CD14-positive monocyte (primary cell): ENCODE data around the gene STK32C. TPM values are rescaled to one million over a fixed set of nuclear protein-coding genes. Genes with fewer than 3 reads are reported as not detected.
"Not testable (repeated sequence)": the region's sequence is repeated elsewhere in the genome, so short reads cannot be mapped to it uniquely, and the experiment has no call there.

Experiments
- DNase-seq, 3 donors: peaks; one replicate each; pipeline ENCODE4 v3.0.0-alpha.2; 2011 to 2022
- H2AFZ ChIP-seq: 2 replicates; pipeline ENCODE4 v1.6.0; 2012; ENCODE audit warnings: mild to moderate bottlenecking, low read depth, low read length, inconsistent platforms; ENCODE audit not compliant: insufficient read depth, poor library complexity, severe bottlenecking
- H3K27ac ChIP-seq, 2 donors: 1 replicate in 1 of 2; 2 replicates in 1 of 2; pipeline ENCODE4 v1.5.1; 2012 to 2013; ENCODE audit warnings: low read length in 2 of 2, control low read depth in 1 of 2, inconsistent platforms in 1 of 2, low read depth in 1 of 2, mild to moderate bottlenecking in 1 of 2
- H3K27me3 ChIP-seq, 2 donors: one replicate each; pipeline versions ENCODE4 v1.6.0 to v1.6.1; 2011 to 2013; ENCODE audit warnings: low read length in 2 of 2; ENCODE audit not compliant: control insufficient read depth in 2 of 2, insufficient read depth in 2 of 2
- H3K36me3 ChIP-seq, 2 donors: replicated peaks in 1 of 2; 1 replicate in 1 of 2; 2 replicates in 1 of 2; pipeline versions ENCODE4 v1.5.1 to v1.6.1; 2012 to 2013; ENCODE audit warnings: low read length in 2 of 2, control low read depth in 1 of 2, inconsistent platforms in 1 of 2, mild to moderate bottlenecking in 1 of 2; ENCODE audit not compliant: insufficient read depth in 2 of 2, control insufficient read depth in 1 of 2
- H3K4me1 ChIP-seq, 2 donors: 1 replicate in 1 of 2; 2 replicates in 1 of 2; pipeline versions ENCODE4 v1.5.1 to v1.6.1; 2012 to 2013; ENCODE audit warnings: low read length in 2 of 2, control low read depth in 1 of 2, inconsistent platforms in 1 of 2, mild to moderate bottlenecking in 1 of 2, moderate library complexity in 1 of 2; ENCODE audit not compliant: insufficient read depth in 2 of 2, control insufficient read depth in 1 of 2
- H3K4me2 ChIP-seq: replicated peaks from 2 replicates; pipeline ENCODE3; 2012; ENCODE audit warnings: low read length, moderate library complexity, mild to moderate bottlenecking; ENCODE audit not compliant: poor library complexity, severe bottlenecking; ENCODE audit errors: extremely low read depth
- H3K4me3 ChIP-seq, 3 experiments: fragments of 200-600 bp in 1 of 3; sonication (generic) in 1 of 3; replicated peaks in 1 of 3; 1 replicate in 2 of 3; 2 replicates in 1 of 3; pipeline ENCODE4 v1.5.1; 2011 to 2013; ENCODE audit warnings: low read length in 3 of 3, mild to moderate bottlenecking in 3 of 3, control low read depth in 2 of 3, low read depth in 2 of 3, inconsistent platforms in 1 of 3, moderate library complexity in 1 of 3
- H3K79me2 ChIP-seq: 2 replicates; pipeline ENCODE4 v1.6.0; 2012; ENCODE audit warnings: mild to moderate bottlenecking, control low read depth, inconsistent platforms, low read length, moderate library complexity; ENCODE audit not compliant: insufficient read depth
- H3K9ac ChIP-seq: 2 replicates; pipeline ENCODE4 v1.6.0; 2017; ENCODE audit warnings: low read length, mild to moderate bottlenecking; ENCODE audit not compliant: insufficient read depth, poor library complexity, severe bottlenecking
- H3K9me3 ChIP-seq, 2 donors: replicated peaks in 1 of 2; 1 replicate in 1 of 2; 2 replicates in 1 of 2; pipeline versions ENCODE4 v1.5.1 to v1.6.1; 2012 to 2013; ENCODE audit warnings: low read length in 2 of 2, control low read depth in 1 of 2; ENCODE audit not compliant: control insufficient read depth in 1 of 2, insufficient read depth in 1 of 2
- H4K20me1 ChIP-seq: 2 replicates; pipeline ENCODE4 v1.6.0; 2012; ENCODE audit warnings: mild to moderate bottlenecking, low read length, control low read depth, moderate library complexity; ENCODE audit not compliant: insufficient read depth
- H3K27ac Mint-ChIP-seq, 7 donors: one replicate each; pipeline ENCODE4 v1.8.0; 2020; ENCODE audit warnings: mild to moderate bottlenecking in 7 of 7, mixed read lengths in 7 of 7, moderate library complexity in 6 of 7, inconsistent platforms in 2 of 7
- H3K27me3 Mint-ChIP-seq, 3 donors: one replicate each; pipeline ENCODE4 v1.8.0; 2021 to 2022; ENCODE audit warnings: low read depth in 3 of 3, mild to moderate bottlenecking in 3 of 3, mixed read lengths in 3 of 3, moderate library complexity in 3 of 3, inconsistent platforms in 1 of 3
- H3K36me3 Mint-ChIP-seq, 2 donors: one replicate each; pipeline ENCODE4 v1.8.0; 2020; ENCODE audit warnings: mixed read lengths in 2 of 2, inconsistent platforms in 1 of 2, mild to moderate bottlenecking in 1 of 2
- H3K4me1 Mint-ChIP-seq: one replicate; pipeline ENCODE4 v1.8.0; 2020; ENCODE audit warnings: mild to moderate bottlenecking, mixed read lengths
- H3K4me3 Mint-ChIP-seq, 2 donors: one replicate each; pipeline ENCODE4 v1.8.0; 2020; ENCODE audit warnings: mild to moderate bottlenecking in 2 of 2, mixed read lengths in 2 of 2, moderate library complexity in 1 of 2
- H3K9me3 Mint-ChIP-seq, 7 donors: one replicate each; pipeline ENCODE4 v1.8.0; 2020 to 2022; ENCODE audit warnings: mixed read lengths in 7 of 7, mild to moderate bottlenecking in 6 of 7, moderate library complexity in 6 of 7, inconsistent platforms in 2 of 7
- WGBS: methylation state at CpG from one replicate; pipeline ENCODE4 v1.1.5; 2013; ENCODE audit warnings: missing lambda C conversion rate; ENCODE audit not compliant: insufficient coverage; 5-methylcytosine and 5-hydroxymethylcytosine counted together
- intact Hi-C, 2 donors: fragments of 100-400 bp; cut with micrococcal nuclease; formaldehyde crosslinking; loops; one replicate each; pipeline versions ENCODE4 v1.15.0 to v1.15.1; 2023
- polyA plus RNA-seq, 3 donors: library from polyadenylated mRNA; depleted of rRNA in 1 of 3; unstranded in 2 of 3; stranded (reverse) in 1 of 3; fragments of 300-500 nt in 2 of 3; fragments of >200 nt in 1 of 3; fragmentation: Illumina TruSeq in 2 of 3; gene quantifications; 1 replicate in 2 of 3; 2 replicates in 1 of 3; pipeline ENCODE4 v1.2.3, GENCODE V29; 2012 to 2021
- TF ChIP-seq, protein P1 (sequence below): fragments of 200-600 bp; IDR thresholded peaks from one replicate; pipeline ENCODE4 v1.8.0; 2022; ENCODE audit warnings: antibody characterized with exemption, mild to moderate bottlenecking

Gene STK32C
- polyA plus RNA-seq, 3 donors, result 13.6 to 22.8 (median 18.4) TPM

- H3K4me2 ChIP-seq, H3K27me3 ChIP-seq, H3K27ac ChIP-seq, H4K20me1 ChIP-seq, H3K27me3 Mint-ChIP-seq, H3K36me3 ChIP-seq, H3K36me3 Mint-ChIP-seq, H3K9me3 Mint-ChIP-seq, H3K4me1 ChIP-seq, DNase-seq, H3K79me2 ChIP-seq, H3K4me1 Mint-ChIP-seq, H3K4me3 ChIP-seq, H3K9me3 ChIP-seq, H2AFZ ChIP-seq, H3K27ac Mint-ChIP-seq, intact Hi-C loops, H3K9ac ChIP-seq, H3K4me3 Mint-ChIP-seq: not testable (repeated sequence)
Measured at GRCh38 chr10:132160231-132160630, 147.5 kb downstream of the STK32C start.

DNA sequence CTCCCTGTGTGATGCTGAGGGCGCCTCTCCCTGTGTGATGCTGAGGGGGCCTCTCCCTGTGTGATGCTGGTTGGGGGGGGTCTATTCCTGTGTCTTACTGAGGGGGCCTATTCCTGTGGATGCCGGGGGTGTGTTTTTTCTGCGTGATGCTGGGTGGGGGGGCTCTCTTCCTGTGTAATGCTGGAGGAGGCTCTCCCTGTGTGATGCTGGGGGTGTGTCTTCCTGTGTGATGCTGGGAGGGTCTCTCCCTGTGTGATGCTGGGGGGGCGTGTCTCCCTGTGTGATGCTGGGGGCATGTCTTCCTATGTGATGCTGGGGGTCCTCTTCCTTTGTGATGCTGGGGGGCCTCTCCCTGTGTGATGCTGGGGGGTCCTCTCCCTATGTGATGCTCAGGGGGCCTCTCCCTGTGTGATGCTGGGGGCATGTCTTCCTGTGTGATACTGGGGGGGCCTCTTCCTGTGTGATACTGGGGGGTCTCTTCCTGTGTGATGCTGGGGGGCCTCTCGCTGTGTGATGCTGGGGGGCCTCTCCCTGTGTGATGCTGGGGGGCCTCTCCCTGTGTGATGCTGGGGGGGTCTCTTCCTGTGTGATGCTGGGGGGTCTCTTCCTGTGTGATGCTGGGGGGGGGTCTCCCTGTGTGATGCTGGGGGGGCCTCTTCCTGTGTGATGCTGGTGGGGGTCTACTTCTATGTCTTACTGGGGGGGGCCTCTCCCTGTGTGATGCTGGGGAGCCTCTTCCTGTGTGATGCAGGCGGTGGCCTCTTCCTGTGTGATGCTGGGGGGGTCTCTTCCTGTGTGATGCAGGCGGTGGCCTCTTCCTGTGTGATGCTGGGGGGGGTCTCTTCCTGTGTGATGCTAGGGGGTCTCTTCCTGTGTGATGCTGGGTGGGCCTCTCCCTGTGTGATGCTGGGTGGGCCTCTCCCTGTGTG lies 148.2 kb downstream of the STK32C start:
- H2AFZ ChIP-seq, H3K4me3 ChIP-seq, H3K36me3 Mint-ChIP-seq, H3K9me3 Mint-ChIP-seq, H3K27me3 ChIP-seq, intact Hi-C loops, H3K4me1 Mint-ChIP-seq, H3K4me3 Mint-ChIP-seq, H3K36me3 ChIP-seq, H3K27ac Mint-ChIP-seq, H3K27ac ChIP-seq, H4K20me1 ChIP-seq, DNase-seq, H3K4me2 ChIP-seq, H3K27me3 Mint-ChIP-seq, H3K79me2 ChIP-seq, H3K9ac ChIP-seq, H3K9me3 ChIP-seq, H3K4me1 ChIP-seq: not testable (repeated sequence)
- WGBS, result no CpG with 5 or more reads among the region's 7 CpGs

GRCh38 chr10:132158823-132159222 lies 148.9 kb downstream of the STK32C start:
- Mint-ChIP-seq H3K9me3 (peaks cover 0 to 7% (median 3%) of the 10 kb centered on the region in 7 donors), H3K36me3 (no peaks in the 10 kb centered on the region), H3K4me3 (no peak overlapping the region), H3K27ac (no peak overlapping the region), H3K27me3 (peaks cover 4 to 7% (median 6%) of the 10 kb centered on the region in 3 donors), H3K4me1 (no peaks in the 10 kb centered on the region)
- Histone ChIP-seq H3K27me3 (peaks cover 0 to 3% of the 10 kb centered on the region in 2 donors), H3K27ac (no peak overlapping the region), H3K4me3 (no peak overlapping the region), H4K20me1 (no peaks in the 10 kb centered on the region), H3K9me3 (peaks cover 0 to 5% of the 10 kb centered on the region in 2 donors), H2AFZ (no peak overlapping the region), H3K9ac (no peak overlapping the region), H3K4me2 (no peak overlapping the region), H3K36me3 (no peaks in the 10 kb centered on the region), H3K4me1 (no peaks in the 10 kb centered on the region), H3K79me2 (no peaks in the 10 kb centered on the region)
- TF ChIP-seq, protein P1, sequence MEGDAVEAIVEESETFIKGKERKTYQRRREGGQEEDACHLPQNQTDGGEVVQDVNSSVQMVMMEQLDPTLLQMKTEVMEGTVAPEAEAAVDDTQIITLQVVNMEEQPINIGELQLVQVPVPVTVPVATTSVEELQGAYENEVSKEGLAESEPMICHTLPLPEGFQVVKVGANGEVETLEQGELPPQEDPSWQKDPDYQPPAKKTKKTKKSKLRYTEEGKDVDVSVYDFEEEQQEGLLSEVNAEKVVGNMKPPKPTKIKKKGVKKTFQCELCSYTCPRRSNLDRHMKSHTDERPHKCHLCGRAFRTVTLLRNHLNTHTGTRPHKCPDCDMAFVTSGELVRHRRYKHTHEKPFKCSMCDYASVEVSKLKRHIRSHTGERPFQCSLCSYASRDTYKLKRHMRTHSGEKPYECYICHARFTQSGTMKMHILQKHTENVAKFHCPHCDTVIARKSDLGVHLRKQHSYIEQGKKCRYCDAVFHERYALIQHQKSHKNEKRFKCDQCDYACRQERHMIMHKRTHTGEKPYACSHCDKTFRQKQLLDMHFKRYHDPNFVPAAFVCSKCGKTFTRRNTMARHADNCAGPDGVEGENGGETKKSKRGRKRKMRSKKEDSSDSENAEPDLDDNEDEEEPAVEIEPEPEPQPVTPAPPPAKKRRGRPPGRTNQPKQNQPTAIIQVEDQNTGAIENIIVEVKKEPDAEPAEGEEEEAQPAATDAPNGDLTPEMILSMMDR, result no peak
- intact Hi-C loops, result no loop called here
- WGBS, result no CpG with 5 or more reads among the region's 7 CpGs
- DNase-seq, result no peak
